Fibroblast of pulmonary artery (primary cell): ENCODE results near the gene ITPKC.

Experiments
- DNase-seq: peaks from one replicate; pipeline ENCODE4 v3.0.0-alpha.2; 2010; ENCODE audit warnings: low read depth
- H3K4me3 ChIP-seq: replicated peaks from 2 replicates; pipeline ENCODE4 v1.5.1; 2011; ENCODE audit warnings: low read depth, mild to moderate bottlenecking, control low read depth, low read length, moderate library complexity
- TF ChIP-seq, protein P1 (sequence below): IDR thresholded peaks from 2 replicates; pipeline ENCODE4 v1.5.1; 2011; ENCODE audit warnings: mild to moderate bottlenecking, control low read depth, low read length, inconsistent platforms; ENCODE audit errors: missing control alignments

The ITPKC gene

DNA sequence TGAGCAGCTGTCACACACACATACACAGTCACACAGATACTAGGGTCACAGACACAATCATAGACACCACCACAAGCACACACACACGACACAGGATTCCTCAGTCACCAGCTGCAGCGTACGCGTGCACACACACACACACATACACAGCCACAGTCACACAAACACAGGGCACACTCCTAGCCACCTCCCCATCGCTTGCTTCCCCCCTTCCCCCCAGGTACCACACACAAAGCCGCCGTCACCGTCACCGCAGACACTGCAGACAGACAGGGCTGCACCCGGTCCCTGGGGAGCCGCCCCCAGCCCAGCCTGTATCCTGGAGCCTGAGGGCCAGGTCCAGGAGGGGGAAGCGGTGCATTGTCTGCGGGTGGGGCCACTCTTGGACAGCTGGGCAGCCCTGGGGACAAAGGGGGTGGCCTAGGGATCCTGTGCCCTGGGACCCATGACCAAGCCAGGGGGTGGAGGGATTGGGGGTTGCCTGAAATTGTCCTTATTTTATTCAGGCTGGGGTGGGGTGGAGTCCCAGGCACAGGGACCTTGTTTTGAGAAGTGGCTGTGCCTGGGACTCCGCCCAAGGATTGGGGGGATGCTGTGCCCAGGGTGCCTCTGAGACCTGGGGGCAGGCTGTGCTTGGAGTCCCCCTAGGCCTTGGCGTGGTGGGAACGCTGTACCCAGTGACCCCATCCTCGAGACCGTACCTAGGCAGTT, 27.4 kb upstream of the ITPKC start:
- peak overlapping the region; percentile 88 for H3K4me3 ChIP-seq
- TF ChIP-seq, protein P1, sequence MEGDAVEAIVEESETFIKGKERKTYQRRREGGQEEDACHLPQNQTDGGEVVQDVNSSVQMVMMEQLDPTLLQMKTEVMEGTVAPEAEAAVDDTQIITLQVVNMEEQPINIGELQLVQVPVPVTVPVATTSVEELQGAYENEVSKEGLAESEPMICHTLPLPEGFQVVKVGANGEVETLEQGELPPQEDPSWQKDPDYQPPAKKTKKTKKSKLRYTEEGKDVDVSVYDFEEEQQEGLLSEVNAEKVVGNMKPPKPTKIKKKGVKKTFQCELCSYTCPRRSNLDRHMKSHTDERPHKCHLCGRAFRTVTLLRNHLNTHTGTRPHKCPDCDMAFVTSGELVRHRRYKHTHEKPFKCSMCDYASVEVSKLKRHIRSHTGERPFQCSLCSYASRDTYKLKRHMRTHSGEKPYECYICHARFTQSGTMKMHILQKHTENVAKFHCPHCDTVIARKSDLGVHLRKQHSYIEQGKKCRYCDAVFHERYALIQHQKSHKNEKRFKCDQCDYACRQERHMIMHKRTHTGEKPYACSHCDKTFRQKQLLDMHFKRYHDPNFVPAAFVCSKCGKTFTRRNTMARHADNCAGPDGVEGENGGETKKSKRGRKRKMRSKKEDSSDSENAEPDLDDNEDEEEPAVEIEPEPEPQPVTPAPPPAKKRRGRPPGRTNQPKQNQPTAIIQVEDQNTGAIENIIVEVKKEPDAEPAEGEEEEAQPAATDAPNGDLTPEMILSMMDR: no peak
- no peak for DNase-seq

DNA sequence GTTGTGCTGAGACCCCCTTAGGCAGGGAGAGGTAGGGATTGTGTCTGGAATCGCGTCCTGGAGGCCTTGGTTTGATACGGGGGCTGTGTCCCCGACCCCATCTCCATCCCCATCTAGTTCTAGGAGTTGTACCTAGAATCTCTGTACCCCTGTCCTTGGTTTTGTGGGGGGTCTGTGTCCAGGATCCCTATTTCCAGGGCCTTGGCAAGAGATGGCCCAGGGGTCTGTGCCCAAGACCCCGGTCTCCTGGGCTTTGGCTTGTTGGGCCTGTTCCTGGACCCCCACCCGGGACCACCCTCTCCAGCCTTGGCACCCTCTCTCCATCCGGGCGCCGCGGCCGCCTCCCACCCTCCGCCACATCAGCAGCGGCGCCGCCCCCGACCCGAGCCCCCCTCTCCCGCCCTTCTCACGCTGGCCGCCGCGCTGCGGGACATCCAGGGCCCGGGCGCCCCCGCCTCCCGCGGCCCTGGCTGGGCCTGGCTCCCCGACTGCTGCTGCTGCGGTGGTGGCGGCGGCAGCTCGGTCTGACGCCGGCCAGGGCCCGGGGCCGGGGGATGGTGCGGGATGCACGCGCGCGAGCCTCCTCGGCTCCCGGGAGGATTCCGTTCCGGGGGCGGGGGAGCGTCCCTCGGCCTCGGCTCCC, 26.7 kb upstream of the ITPKC start, which contains the start of gene NUMBL:
TSS of gene NUMBL (minus strand) at position 602 of the 643 bp plus-strand sequence. CDS start at position 434, 168 bp downstream.
- H3K4me3 ChIP-seq: peak within 1 kb of the TSS; percentile 88
- DNase-seq: no peak
- TF ChIP-seq, protein P1: no peak

DNA sequence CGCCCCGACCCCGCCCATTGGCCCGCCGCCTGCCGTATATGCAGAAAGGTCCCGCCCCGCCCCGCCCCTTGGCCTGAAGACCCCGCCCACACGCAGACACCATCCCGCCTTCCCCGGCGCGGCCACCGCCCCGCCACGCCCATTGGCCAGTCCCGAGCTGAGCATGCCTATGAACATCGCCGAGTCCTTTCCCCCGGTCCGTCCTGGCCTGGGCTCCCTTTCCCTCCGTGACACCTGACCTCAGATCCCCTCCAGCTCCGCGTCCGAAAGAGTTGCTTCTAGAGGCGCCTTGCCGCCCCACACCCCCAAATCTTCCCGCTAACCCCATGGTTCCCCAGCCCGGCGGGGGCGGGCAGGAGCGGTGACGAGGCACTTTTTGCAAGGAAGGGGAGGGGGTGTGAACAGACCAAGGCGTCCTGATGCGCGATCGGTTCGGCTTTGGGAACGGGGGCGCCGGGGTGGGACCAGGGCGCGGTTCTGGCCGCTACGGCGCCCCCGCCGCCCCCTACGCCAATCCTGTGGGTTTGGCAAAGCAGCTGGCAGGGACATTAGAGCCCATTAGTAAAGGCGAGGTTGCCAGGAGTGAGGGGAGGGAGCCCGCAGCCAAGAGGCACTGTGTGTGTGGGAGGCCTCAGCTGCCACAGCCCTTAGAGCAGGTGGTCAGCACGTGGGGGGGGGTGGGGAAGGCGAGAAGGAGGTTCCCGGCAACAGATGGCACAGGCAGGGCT, 26.1 kb upstream of the ITPKC start:
- peak; percentile 92 for DNase-seq
- TF ChIP-seq, protein P1: no peak
- H3K4me3 ChIP-seq: peak overlapping the region; percentile 88

DNA sequence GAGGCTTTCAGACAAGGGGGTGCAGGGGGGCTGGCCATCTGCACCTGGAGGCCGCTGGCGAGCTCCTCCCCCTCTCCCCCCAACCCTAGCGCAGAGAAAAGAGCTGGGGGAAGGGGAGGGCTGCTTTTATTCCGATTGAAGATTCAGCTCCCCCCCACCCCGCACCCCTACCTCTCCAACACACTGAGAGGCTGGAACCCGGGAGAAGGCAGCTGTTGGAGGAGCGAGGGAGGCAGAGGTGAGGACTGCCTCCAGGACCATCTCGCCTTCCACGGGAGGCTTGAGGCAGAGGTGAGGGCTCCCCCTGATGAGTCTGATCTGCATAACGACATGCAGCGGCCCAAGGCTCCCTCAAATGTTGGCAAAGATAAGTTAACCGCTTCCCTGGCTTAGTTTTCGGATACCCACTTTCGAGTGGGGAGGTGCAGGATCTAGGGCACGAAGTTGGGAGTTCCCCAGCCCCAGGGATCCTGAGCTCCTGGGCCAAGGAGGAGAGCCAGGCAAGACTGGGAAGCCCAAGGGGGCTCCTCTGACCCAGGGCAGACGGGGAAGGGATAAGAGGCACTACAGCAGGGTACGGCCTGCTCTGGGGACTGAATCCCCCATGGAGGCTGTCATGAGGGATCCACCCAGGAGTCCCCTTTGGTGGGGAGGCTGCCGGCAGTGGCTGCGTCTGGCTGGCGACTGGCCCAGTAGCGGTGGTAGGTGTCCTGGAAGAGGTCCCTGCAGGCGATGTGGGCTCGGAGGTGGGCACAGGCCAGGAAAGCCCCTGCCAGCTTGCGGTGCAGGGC, 25.3 kb upstream of the ITPKC start:
- DNase-seq: no peak
- TF ChIP-seq, protein P1: no peak
- H3K4me3 ChIP-seq: no peak overlapping the region

DNA sequence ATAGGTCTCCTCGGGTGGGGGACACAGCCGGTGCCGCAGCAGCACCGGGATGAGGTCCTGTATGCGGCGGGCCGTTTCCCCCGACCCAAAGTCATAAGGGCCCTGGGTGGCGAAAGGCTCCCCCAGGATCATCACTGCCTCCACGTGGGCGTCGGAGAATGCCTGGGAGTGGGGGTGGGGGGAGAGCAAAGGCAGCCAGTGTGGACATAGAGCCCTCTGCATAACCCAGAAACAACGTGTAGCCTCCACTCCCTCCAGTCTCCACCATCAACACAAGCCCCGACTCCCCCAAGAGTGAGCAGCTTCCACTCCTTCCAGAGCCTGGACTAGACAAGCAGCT, 24.7 kb upstream of the ITPKC start:
- no peak for DNase-seq
- no peak overlapping the region for H3K4me3 ChIP-seq
- TF ChIP-seq, protein P1: no peak

DNA sequence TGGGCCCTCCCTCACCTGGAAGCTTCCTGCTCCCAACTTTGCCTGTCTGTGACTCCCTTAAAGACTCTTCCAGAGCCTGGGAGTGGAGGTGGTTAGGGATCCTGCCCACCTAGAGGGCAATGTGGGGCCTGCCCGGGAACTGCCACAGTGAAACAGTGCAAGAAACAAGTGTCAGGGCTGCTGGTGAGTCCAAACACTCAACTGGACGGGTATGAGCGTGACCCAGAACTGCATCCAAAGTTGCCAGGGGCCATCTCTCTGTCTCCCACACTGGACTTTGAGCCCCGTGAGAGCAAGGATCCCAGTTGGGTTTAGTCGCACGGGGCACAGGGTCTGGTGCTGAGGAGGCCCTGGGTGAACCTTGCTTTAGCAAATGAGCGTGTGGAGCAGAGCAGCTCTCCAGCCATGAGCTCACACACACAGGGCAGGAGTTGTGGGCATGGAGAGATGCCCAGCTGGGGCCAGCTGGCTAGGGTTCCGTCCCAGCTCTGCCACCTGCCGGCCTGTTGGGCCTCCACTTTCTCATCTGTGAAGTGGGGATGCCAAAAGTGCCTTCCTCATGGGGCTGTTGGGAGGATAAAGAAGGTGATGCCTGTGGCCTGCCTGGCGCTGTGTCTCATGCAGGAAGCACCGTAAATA, 23.6 kb upstream of the ITPKC start:
- TF ChIP-seq, protein P1: no peak
- DNase-seq: no peak
- no peak overlapping the region for H3K4me3 ChIP-seq
